Esophagus (tissue), 2 donors: Measurements from ENCODE around the gene C16orf74. TPM values are rescaled to one million over a fixed set of nuclear protein-coding genes. Genes with fewer than 3 reads are reported as not detected.

Source experiments
- H3K27ac ChIP-seq, 2 donors: one replicate each; pipeline ENCODE4 v1.5.1; 2013; ENCODE audit warnings: low read depth in 2 of 2, mild to moderate bottlenecking in 2 of 2, inconsistent platforms in 1 of 2, low read length in 1 of 2, moderate library complexity in 1 of 2
- H3K27me3 ChIP-seq, 2 donors: one replicate each; pipeline ENCODE4 v1.6.1; 2013; ENCODE audit warnings: low read length in 2 of 2, control low read depth in 1 of 2, mild to moderate bottlenecking in 1 of 2; ENCODE audit not compliant: insufficient read depth in 2 of 2, control insufficient read depth in 1 of 2
- H3K36me3 ChIP-seq, 2 donors: one replicate each; pipeline ENCODE4 v1.6.1; 2013; ENCODE audit warnings: low read length in 1 of 2; ENCODE audit not compliant: control insufficient read depth in 2 of 2, insufficient read depth in 2 of 2
- H3K4me1 ChIP-seq, 2 donors: one replicate each; pipeline ENCODE4 v1.6.1; 2013; ENCODE audit warnings: low read length in 1 of 2; ENCODE audit not compliant: control insufficient read depth in 2 of 2, insufficient read depth in 2 of 2
- H3K4me3 ChIP-seq, 2 donors: one replicate each; pipeline ENCODE4 v1.5.1; 2013; ENCODE audit warnings: low read length in 2 of 2, mild to moderate bottlenecking in 2 of 2, low read depth in 1 of 2, moderate library complexity in 1 of 2
- H3K9me3 ChIP-seq, 2 donors: one replicate each; pipeline ENCODE4 v1.6.1; 2013; ENCODE audit warnings: mild to moderate bottlenecking in 2 of 2, low read depth in 1 of 2, low read length in 1 of 2, moderate library complexity in 1 of 2; ENCODE audit not compliant: control insufficient read depth in 2 of 2, insufficient read depth in 1 of 2
- WGBS, 2 donors: extraction: QIAGEN DNeasy Blood & Tissue Kit; methylation state at CpG; one replicate each; pipeline ENCODE4 v1.1.7; 2013; 5-methylcytosine and 5-hydroxymethylcytosine counted together
- polyA plus RNA-seq, 2 donors: library from polyadenylated mRNA; stranded (reverse); fragments of 200-250 nt; gene quantifications; one replicate each; pipeline ENCODE4 v1.2.3, GENCODE V29; 2013
- donor health status: healthy with polysubstance abuse.
- donor health status: Bipolar disorder and iron deficiency.

C16orf74 gene
- polyA plus RNA-seq, 2 donors, result 9.7 to 19.0 TPM

DNA sequence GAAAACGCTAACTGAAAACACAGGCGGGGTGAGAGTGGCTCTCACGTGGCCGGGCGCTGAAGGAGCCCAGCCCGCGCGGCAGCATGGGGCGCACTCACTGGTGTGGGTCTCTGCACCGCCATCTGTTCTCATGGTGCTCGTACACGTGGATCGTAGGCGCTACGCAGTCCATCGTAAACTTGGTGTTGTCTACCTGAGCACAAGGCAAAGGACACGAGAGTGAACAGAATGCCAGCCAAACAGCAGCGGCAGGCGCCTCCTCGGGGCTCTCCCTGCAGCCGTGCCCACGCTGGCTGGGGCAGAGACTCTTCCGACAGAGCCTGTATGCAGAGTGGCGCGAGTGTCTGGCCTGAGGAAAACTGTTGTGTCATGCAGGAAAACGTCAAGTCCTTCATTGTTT lies 29.4 kb upstream of the C16orf74 start:
- Histone ChIP-seq H3K4me1 (peaks cover 2 to 3% of the 10 kb centered on the region in 2 donors), H3K27me3 (no peaks in the 10 kb centered on the region), H3K4me3 (no peak overlapping the region), H3K9me3 (no peaks in the 10 kb centered on the region), H3K36me3 (peaks cover 9 to 33% of the 10 kb centered on the region in 2 donors), H3K27ac (no peak overlapping the region)
- 89 to 90% methylated on average over 26 of the region's 26 CpGs for WGBS, 2 donors

DNA sequence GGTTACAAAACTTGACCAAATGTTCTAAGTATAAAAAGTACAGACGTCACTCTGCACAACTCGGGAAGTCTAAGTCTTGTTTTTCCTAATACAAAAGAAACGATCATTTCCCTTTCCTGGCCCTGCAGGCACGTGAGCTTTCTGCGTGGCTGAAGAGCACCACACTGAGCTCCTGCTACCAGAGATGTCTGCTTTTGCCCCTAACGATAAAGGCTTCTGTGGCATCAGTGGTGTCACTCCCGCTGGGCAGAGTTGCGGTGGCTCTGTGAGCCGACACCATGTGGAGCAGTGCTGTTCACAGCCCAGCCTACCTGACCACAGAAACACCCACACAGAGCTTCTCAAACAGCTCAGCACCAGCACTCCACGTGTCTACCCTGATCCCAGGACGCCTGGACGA lies 28.0 kb upstream of the C16orf74 start:
- Histone ChIP-seq H3K9me3 (no peaks in the 10 kb centered on the region), H3K4me1 (peaks cover 2 to 3% of the 10 kb centered on the region in 2 donors), H3K27ac (no peak overlapping the region), H3K27me3 (no peaks in the 10 kb centered on the region), H3K4me3 (no peak overlapping the region), H3K36me3 (peaks cover 9 to 31% of the 10 kb centered on the region in 2 donors)
- WGBS, 2 donors, result 73 to 78% methylated on average over 12 of the region's 12 CpGs

GRCh38 chr16:85777583-85778310 lies 26.9 kb upstream of the C16orf74 start:
- WGBS, 2 donors, result 55 to 58% methylated on average over 4 of the region's 4 CpGs
- Histone ChIP-seq H3K4me3 (no peak overlapping the region), H3K36me3 (peaks cover 6 to 26% of the 10 kb centered on the region in 2 donors), H3K4me1 (peaks cover 2 to 3% of the 10 kb centered on the region in 2 donors), H3K9me3 (no peaks in the 10 kb centered on the region), H3K27ac (peak overlapping the region in 1 of 2 donors; percentile 23), H3K27me3 (no peaks in the 10 kb centered on the region)

DNA sequence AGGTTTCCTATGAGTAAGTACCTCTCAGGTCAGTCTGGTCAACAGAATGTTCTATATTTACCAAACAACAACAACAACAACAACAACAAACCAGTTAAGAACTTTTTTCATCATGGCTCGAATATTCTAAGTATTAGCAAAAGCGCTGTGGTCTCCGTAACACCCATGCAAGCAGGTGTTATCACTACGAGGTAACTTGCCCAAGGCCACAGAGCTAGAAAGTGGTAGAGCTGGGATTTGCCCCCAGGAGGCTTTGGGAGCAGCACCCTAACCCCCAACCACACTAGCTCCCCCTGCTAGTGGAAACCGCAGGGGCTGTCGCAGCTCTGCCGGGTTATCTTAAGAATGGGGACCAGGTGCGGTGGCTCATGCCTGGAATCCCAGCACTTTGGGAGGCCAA lies 23.9 kb upstream of the C16orf74 start:
- H3K4me3 ChIP-seq, result no peak overlapping the region
- peaks cover 0 to 3% of the 10 kb centered on the region in 2 donors for H3K4me1 ChIP-seq
- no peaks in the 10 kb centered on the region for H3K27me3 ChIP-seq
- H3K9me3 ChIP-seq, result no peaks in the 10 kb centered on the region
- no peak overlapping the region for H3K27ac ChIP-seq
- 92 to 95% methylated on average over 8 of the region's 8 CpGs for WGBS, 2 donors
- peaks cover 5 to 13% of the 10 kb centered on the region in 2 donors for H3K36me3 ChIP-seq

GRCh38 chr16:85774136-85774535 lies 23.2 kb upstream of the C16orf74 start:
- H3K36me3 ChIP-seq, result peaks cover 0 to 10% of the 10 kb centered on the region in 2 donors
- peaks cover 0 to 3% of the 10 kb centered on the region in 2 donors for H3K4me1 ChIP-seq
- 78 to 79% methylated on average over 6 of the region's 6 CpGs for WGBS, 2 donors
- no peak overlapping the region for H3K27ac ChIP-seq
- no peak overlapping the region for H3K4me3 ChIP-seq
- H3K27me3 ChIP-seq, result no peaks in the 10 kb centered on the region
- no peaks in the 10 kb centered on the region for H3K9me3 ChIP-seq

DNA sequence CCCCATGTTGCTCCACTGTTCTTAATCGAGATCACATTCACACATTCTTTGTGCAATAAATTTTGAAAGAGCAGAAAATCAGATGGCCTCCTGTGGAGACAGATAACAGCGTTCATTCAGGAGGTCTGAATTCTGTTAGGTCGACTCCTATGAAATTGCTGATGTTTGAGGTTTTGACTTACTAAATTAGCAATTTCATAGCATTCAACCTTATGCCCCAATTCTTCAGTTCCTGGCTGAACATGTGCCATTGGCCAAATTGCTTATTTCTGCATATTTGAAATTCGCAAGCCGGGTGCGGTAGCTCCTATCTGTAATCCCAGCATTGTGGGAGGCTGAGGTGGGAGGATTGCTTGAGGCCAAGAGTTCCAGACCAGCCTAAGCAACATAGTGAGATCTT lies 22.1 kb upstream of the C16orf74 start:
- Histone ChIP-seq H3K9me3 (no peaks in the 10 kb centered on the region), H3K27ac (no peak overlapping the region), H3K27me3 (no peaks in the 10 kb centered on the region), H3K4me1 (peaks cover 0 to 1% of the 10 kb centered on the region in 2 donors), H3K4me3 (no peak overlapping the region), H3K36me3 (peaks cover 0 to 3% of the 10 kb centered on the region in 2 donors)
- 96 to 97% methylated on average over 6 of the region's 6 CpGs for WGBS, 2 donors

GRCh38 chr16:85770741-85771140 lies 19.8 kb upstream of the C16orf74 start:
- H3K4me3 ChIP-seq, result no peak overlapping the region
- WGBS, 2 donors, result 81 to 85% methylated on average over 6 of the region's 6 CpGs
- H3K9me3 ChIP-seq, result no peaks in the 10 kb centered on the region
- H3K27me3 ChIP-seq, result no peaks in the 10 kb centered on the region
- peaks cover 0 to 3% of the 10 kb centered on the region in 2 donors for H3K36me3 ChIP-seq
- no peaks in the 10 kb centered on the region for H3K4me1 ChIP-seq
- H3K27ac ChIP-seq, result no peak overlapping the region

GRCh38 chr16:85768199-85768598 lies 17.3 kb upstream of the C16orf74 start:
- Histone ChIP-seq H3K36me3 (no peaks in the 10 kb centered on the region), H3K9me3 (no peaks in the 10 kb centered on the region), H3K27me3 (no peaks in the 10 kb centered on the region), H3K27ac (no peak overlapping the region), H3K4me3 (no peak overlapping the region), H3K4me1 (no peaks in the 10 kb centered on the region)
- 56 to 66% methylated on average over 2 of the region's 2 CpGs for WGBS, 2 donors

GRCh38 chr16:85767531-85767930 lies 16.6 kb upstream of the C16orf74 start:
- no peaks in the 10 kb centered on the region for H3K27me3 ChIP-seq
- H3K9me3 ChIP-seq, result no peaks in the 10 kb centered on the region
- H3K36me3 ChIP-seq, result no peaks in the 10 kb centered on the region
- 48 to 60% methylated on average over 8 of the region's 8 CpGs for WGBS, 2 donors
- H3K4me3 ChIP-seq, result no peak overlapping the region
- no peaks in the 10 kb centered on the region for H3K4me1 ChIP-seq
- H3K27ac ChIP-seq, result no peak overlapping the region

DNA sequence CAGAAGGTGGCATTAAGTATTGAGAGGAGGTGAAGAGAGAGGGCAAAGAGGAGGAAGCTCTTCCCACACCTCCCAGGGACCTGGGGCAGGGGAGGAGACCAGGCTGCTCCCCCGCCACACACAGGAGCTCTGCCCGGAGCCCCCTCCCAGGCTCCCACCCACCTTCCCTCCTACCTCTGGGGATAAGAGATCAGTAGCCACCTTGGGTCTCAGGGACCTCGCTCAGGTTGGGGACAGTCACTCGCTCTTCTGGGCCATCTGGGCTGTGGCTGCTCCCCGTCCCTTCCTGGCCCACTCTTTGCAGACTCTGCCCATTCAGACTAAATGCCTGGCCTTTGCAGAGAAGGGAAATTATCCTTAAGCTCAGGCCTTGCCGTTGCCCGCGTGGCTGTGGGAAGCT lies 14.9 kb upstream of the C16orf74 start:
- no peaks in the 10 kb centered on the region for H3K36me3 ChIP-seq
- H3K27ac ChIP-seq, result no peak overlapping the region
- H3K9me3 ChIP-seq, result no peaks in the 10 kb centered on the region
- H3K4me3 ChIP-seq, result no peak overlapping the region
- H3K4me1 ChIP-seq, result no peaks in the 10 kb centered on the region
- H3K27me3 ChIP-seq, result peaks cover 0 to 3% of the 10 kb centered on the region in 2 donors
- WGBS, 2 donors, result 61 to 65% methylated on average over 8 of the region's 8 CpGs
